Astrocyte of the hippocampus (primary cell): ENCODE data around the gene DPCD.
A peak's percentile ranks its signal among the peaks of the same experiment; 100 is the strongest.
"Not testable (repeated sequence)": the region's sequence is repeated elsewhere in the genome, so short reads cannot be mapped to it uniquely, and the experiment has no call there.

Experiments used
- DNase-seq: peaks from one replicate; pipeline ENCODE4 v3.0.0; 2011; ENCODE audit warnings: low read depth, low spot score

DPCD gene

DNA sequence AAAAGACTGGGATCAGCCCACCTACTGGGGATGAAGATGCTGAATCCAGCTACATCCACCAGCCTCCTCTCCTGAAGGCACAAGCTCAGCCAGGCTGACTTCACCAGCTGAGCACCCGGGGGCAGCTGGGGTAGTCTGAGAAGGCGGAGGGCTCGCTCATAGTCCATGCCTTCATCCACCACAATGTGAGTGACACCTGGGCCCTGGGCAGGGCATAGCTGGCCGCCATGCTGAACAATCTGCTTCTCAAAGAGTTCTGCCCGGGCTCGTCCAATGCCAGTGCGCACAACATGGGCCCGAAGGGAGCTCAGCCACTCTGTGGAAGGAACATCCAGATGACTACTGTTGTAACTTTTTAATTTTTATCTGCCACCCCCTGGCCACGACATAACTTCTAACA lies 2.3 kb upstream of the DPCD start:
- DNase-seq, result no peak

DNA sequence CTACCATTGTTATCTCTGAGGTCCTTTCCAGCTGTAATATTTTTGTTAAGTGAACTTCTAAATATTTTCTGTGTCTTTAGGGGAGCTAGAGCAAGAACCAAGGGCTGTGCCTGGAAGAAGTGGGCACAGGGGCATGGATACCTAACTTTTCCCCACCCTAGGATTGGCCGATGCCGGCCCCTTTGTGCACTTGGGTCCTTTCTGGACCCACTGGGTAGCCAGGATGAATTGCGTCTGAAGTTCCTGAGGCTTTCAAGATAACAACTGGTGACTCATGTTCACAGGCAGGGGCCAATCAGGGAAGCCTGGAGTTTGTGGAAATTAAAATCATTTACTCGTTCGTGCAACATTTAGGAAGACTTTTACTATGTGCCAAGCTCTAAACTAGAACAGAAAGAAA lies 758 bp downstream of the DPCD start:
- peak; percentile 64 for DNase-seq

DNA sequence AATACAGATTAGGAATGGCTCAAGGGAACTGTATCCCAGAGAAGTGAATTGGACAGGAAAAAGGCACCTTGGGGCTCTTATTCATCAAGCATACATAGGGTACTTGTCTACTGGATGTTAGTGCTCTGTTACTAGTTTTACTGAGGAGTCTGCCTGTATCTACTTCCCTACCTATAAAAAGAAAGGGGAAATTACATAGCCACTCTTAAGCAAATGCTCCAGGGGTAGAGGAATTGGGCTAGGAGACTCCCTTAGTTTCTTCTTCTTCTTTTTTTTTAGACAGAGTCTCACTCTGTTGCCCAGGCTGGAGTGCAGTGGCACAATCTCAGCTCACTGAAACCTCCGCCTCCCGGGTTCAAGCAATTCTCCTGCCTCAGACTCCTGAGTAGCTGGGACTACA lies 5.2 kb downstream of the DPCD start:
- not testable (repeated sequence) for DNase-seq

DNA sequence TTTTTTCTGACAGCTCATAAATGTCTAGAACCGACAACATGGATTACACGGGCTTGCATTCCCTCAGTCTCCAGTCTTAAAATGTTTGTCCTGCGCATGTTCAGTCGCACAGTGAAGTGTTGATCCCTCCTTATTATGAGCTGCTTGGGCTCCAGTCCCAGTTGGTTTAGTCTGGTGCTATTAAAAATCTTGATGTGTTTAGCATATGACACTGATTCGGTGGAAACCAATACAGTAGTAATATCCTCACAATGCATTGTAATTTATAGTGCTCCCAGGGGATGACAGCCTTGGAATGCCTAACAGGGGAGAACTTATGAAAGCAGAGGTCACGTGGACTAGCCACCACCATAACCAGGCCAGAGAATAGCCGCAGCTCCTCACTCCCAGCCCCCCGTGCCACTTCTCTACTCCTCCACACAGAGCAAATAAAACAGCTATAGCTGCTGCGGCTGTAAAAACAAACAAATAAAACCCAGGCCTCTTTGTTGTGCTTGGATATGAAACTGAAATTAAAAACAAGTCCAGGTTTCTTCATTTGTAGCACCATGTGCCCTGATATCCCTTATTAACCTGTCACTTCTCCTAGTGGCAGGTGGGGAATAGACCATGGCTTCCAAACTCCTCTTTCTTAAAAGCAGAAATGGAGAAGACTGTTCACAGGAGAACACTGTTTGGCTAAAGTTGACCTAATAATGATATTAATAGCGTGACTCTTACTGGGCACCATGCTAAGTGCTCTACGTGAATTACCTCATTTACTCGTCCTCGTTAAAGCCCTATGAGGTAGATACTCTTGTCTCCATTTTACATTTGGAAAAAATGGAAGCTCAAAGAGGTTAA lies 7.7 kb downstream of the DPCD start:
- DNase-seq, result no peak

DNA sequence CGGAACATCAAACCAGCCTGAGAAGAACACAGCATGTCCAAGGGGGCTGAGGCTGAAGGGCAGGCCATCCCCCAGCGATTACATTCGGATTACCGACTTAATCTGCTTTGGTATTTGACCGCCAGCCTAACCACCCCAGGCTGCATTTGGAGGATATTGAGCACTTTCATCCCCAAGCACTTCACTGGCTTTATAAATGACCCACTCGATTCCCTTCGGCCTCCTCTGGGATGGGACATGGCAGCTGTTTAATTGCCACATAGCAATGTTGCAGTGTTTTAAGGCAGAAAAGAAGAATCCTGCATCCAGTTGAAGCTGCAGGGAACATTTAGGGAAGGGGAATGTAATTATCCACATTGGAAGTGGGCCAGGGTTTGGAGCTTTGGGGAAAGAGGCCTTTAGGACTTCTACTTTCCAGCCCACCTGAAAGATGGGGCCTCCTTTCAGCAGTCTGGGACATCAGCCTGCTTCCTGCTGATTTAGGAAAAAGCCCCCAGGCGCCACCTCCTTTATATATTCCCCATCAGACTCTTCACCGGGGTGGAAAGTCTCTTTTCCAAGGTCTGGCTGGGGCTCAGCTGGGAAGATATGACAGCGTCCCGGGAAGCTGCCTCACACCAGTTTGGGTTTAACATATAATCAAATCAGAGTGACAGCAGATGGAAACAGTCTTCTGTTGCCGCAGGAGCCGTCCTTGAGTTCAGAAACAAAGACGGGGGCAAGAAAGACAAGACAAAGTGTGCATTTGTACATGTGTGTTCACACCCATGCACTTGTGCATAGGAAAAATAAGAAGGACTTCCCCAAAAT lies 9.2 kb downstream of the DPCD start:
- no peak for DNase-seq

DNA sequence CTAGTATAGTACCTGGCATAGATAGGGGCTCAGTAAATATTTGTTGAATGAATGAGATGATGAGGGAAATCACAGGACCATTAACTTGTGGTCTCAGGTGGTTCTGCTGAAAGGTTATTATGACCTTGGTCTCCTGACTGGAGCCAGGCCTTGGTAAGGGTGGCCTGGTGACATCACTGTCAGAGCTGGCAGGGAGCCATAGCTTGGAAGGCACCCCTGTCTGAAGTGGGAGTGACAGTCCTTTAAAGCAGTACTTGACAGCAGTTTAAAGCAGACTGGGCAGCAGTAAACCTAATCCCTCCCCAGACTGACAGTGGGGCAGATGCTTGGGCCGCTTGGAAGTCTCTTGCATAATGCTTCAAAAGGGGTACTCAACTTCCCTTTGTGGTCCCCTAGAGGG lies 13.4 kb downstream of the DPCD start:
- no peak for DNase-seq

DNA sequence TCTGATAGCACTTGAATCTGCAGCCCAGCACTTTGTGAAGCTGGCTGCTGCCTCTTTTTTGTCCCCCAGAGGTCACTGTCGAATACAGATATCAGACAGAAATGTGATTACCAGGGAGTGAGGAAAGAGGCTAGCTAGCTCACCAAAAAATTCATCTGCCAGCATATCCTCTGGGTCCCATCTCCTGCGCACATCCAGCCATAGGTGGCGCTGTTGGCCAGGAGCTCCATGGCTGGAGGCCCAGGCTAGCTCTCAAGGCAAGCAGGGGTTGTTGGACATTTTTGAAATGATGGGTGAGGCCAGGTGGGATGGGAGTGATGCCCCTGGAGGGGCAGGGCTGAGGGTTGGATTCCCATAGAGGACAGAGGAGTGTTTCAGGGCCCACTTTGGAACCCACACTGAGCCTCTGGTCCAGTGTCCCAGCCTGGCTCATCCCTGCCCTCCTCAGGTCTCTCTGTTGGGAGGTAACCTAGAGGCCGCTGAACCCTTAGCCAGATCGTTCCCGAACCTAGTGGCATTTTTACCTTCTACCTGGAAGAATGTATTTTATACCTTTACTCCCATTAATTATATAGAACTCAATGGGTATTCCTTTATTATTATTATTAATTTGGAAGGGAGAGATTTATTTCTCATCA lies 14.8 kb downstream of the DPCD start:
- DNase-seq, result peak; percentile 76

DNA sequence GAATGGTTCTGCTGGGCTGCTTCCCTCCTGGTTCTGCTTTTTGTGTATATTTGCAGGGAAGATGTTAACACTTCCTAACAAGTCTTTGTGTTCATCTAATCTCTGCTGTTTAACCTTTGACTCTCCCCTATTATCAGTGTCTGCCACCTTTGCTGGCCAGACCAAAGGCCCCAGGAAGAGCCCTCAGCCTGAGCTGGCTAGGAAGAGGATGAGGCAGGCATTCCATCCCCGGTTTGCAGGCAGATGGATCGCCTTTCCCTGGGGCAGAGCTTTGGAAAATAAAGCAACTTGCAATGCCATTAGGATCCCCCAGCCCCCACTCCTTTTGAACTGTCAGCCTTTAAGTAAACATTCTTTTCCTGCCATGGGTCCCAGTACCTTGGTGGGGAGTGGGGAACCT lies 19.0 kb downstream of the DPCD start:
- DNase-seq, result no peak

DNA sequence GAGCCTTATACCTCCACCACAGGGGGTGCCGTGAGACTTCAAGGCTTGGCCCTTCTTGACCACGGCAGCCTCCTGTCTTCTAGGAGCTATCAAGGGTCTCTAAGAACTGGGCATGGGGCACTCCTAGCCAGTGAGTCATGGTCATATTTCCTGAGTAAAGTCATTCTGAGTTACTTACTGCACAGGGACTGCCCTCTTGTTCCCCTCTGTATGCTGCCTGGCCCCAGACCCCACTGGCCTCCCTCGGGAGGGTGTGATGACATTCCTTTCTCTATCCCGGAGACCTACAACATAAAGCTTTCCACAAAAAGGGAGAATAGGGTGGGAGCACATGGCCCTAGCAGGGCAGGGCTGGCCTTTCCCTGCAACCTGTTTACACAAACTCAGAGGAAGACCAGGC lies 21.4 kb downstream of the DPCD start:
- DNase-seq, result peak; percentile 55

DNA sequence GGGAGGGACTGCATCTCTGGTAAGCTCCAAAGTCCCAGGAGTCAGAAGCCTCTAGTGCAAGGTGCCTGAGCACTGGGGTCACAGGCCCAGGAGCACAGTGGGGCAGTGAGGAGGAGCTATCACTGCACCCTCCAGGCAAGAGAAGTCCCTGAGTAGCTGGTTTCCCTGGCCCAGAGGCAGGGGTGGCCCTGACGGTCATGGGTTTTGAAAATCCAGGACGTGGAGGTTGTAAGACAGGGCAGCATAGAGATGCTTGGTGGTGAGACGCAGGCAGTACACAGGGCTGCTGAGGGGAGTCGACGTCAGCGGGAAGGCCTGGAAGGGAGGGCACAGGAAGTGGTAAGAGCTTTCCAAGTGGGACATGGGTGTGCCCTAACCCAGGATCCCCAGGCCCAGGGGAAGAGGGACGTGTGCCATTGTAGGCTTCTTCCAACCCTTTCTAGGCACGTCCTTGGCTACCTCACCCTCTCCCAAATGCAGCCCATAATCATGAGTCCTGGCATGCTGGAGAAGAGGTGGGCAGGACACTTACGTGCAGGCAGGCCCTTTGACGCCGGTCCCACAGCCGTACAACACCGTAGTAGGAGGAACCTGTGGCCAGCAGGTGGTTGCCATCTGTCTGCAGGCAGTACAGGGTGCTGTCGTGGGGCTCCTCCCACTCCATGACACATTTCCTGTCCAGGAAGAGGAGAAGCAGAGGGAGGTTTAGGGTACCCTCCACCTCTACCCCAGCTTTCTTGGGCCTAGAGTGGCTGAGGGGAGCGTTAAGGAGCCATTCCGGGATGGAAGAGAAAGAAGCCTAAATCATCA lies 23.2 kb downstream of the DPCD start:
- DNase-seq, result no peak

DNA sequence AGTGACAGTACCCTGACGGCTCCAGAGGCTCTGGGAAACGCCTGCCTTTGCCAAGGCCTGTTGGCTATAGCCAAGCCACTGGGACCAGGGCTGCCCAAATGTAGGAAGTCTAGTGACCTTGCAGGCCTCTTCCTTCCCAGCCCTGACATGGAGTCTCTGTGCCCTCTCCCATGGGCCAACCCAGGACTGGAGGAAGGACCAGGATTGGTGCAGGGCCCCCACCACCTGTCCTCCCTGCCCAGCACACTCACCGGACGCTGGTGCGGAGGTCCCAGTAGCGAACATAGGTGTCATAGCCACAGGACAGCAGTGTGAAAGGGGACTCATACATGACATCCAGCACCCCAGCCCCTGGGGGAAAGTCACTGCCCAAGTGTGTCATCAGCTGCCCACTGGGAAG lies 24.0 kb downstream of the DPCD start:
- DNase-seq, result no peak

DNA sequence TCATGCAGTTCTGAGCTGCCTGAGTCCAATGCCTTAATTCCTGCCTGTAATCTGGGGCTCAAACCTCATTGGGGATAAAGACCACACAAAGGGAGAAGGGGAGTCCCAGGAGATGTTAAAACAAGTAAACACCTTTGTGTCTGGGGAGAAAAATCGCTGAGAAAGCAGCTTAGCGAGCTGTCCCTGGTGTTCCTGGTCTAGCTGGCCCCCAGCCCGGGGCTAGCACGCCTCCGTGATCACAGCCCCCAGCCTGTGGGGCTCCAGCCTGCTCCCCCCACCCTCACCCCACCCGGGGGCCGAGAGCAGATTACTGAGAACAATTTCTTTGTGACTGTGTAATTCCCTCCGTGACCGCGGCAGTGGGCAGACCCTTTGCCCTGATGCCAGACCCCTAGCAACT lies 24.8 kb downstream of the DPCD start:
- DNase-seq, result no peak

DNA sequence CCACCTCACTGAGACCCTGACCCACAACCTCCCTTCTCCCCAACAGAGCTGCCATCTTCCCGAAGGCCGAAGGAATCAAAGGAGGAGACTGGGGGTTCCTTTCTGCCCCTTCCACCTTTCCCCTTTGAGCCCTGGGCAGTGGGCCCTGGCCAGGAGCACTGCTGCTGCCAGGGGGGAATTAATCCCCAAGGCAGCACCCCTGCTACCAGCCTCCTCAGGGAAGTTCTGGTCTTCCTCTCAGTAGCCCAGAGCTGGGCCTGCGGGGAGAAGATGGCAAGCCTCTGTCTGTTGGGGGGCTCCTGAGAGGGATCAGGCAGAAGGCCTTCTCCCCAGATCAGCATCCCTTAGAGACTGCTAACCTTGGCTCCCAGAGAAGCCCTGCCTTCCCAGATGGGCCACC lies 25.5 kb downstream of the DPCD start:
- no peak for DNase-seq

DNA sequence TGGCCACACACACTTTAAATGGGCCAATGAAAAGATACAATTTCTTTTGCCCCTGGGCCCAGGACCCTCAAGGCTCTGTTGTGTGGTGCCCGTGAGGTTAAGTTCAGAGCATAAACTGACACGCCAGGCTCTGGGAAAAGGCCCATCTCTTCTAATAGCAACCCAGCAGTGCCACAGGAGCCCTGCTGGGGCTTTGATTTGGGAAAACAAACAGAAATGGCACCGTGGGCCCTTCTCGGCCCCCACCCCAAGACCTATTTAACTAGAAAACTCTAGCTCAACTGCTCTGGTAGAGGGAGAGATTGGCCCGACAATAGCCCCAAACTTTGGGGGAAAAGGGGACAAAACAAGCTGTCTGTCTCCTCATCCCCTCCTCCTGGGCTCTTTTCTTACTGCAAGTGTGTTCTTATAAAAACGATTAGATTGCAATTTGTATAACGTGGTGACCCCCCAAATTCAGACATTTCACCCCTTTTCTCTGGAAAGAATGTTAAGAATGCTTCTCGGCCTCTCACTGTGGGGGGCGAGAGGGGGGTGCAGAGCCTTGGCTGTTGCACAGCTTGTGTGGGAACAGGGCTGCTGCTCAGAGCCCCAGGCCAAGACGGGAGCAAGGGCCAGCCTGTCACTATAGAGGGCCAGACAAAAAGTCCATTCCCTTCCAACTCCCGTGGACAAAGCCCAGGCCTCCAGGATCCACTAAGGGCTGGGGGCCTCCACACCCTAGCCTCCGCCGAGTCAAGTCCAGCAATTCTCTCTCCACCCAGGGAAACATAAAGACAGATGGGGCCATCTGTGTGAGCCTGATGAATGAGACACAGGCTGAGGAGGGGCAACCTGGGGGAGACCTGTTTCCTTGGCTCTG lies 26.8 kb downstream of the DPCD start:
- no peak for DNase-seq

DNA sequence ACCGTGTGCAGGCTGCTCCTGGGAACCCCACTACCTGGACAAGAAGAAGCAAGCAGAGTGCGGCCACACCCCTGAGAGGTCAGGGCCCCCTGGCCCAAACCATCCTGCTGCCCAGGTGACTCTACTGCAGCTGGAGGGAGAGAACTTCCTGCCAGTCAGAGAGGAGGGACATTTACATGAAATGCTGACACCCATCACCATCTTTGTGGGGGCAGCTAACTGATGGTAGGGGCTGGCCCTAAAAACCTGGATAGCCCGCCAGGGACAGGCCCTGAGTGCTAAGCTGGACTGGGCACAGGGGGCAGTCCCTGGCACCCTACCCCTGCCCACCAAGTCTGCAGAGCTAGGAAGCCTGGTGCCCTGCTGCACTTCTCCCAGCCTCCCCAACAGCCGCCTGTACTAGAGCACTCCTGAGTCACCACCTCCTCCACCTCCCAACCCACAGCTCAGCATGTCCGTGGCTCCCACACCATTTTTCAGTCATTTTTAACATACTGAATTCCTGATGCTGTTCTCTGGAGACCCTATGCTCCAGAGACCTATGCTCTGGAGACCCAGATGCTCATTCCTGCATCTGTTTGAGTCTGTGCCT lies 27.5 kb downstream of the DPCD start:
- DNase-seq, result no peak

DNA sequence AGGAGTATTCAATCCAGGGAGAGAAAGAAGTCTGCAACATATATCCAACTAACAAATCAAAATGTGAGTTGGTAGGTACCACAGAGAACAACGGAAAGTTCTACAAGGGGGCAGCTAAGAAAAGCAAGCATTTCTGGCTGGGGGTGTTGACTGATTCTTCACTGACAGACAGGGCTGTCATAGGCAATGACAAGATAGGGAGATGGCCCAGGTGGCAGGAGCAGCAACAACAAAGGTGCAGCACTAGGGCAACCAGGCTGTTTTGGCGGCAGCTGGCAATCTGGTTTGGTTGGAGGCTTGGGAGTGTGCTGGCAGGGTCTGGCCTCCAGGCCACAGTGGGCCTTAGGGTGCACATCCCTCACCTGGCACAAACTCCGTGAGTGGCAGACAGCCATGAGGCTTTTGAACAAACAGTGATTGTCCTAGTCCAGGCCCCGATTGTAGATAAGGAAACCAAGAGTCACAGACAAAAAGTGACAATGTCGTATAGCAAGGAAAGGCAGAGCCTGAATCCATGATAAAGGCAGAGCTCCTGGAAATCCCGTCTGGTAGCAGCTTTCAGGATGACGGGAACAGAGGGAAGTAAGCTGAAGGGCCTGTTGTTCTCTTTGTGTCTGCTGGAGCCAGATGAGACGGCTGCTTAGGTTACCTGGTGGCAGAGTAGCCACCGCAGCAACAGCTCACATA lies 28.4 kb downstream of the DPCD start:
- no peak for DNase-seq

DNA sequence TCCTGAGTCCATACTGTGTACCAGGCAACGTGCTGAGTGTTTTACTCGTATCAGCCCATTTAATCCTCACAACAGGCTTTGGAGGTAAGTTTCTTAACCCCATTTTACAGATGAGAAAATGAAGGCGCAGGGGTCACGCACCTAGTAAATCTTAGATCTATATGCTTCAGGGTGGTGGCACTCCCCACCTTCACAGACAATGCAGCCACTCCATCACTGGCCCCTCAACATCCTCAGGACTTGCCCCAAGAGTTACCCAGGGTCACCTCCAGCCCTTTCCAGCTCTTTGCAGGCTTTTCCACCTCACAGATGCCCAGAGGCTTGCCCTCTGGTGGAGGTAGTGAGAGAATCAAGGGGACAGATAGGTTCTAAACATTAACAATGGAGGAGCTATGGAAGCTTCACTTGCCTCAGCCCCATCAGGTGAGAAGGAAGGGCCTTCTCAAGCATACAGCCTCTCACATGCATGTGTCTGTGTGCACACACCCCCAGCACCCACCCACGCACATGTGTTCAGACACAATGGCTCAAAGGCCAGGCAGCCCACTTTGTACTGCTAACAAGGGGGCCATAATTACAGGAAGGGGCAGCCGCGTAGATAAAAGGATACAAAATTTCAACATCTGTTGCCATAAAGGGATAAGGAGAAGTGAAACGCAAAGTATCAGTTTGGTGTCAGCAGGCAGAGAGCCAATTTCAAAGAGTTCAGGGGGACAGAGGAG lies 29.1 kb downstream of the DPCD start:
- DNase-seq, result no peak

DNA sequence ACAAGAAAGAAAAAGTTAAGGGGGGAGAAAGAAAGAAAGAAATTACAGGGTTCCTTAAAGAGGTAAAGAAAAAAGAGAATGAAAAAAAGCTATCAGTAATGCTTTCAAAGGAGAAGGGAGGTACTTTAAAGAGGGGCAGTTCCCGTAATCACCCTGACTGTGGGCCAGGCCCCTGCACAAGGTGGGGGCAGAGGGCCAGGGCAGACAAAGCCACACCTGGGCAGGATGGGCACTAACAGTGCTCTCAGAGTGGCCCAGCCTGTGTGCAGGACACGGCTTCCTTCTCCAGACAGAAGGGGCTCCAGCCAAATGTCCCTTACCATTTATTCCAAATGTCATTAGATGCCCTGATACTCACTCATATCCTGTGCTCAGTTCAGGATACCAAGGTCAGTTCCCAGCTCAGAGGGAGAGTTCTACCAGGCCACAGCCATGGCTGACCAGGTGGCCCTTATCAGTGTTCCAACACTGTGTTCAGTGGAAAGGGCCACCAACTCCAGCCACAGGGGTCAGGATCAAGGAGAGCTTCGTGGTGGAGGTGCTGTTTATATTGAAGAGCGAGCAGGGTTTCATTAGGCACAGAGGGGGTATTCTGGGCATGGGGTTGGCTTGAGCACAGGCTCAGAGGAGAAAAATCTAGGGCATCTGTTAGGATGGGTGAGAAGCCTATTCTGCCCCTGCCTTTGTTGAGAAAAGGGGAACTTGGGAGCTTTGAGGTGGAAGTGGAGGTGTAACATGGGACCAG lies 29.9 kb downstream of the DPCD start:
- no peak for DNase-seq
